ENCODE measurements around the gene CYBA. TPM values are rescaled to one million over a fixed set of nuclear protein-coding genes. Genes with fewer than 3 reads are reported as not detected.

The CYBA gene
- total and polyA plus RNA-seq, 2 of the 4 experiments (the other 2 are of a cell fraction): 65.6 to 169 TPM

- Histone ChIP-seq H4K8ac (ENCODE audit: low read depth in 2 of 2, low read length in 2 of 2) (no peak overlapping the region), H3K9ac (ENCODE audit: low read depth, low read length) (no peak overlapping the region), H3K4me1 (ENCODE audit: control insufficient read depth, insufficient read depth, low read length) (peaks cover 30% of the 10 kb centered on the region), H3K4me2 (ENCODE audit: low read depth, low read length) (no peak overlapping the region), H2AFZ (replicated peaks; ENCODE audit: low read length, poor library complexity) (no peak overlapping the region), H4K5ac (ENCODE audit: low read depth, low read length) (no peak overlapping the region), H3K27me3 (ENCODE audit: control insufficient read depth, insufficient read depth, low read length) (no peaks in the 10 kb centered on the region), H3K23ac (ENCODE audit: low read depth, low read length) (no peak overlapping the region), H3K14ac (replicated peaks; ENCODE audit: low read depth, low read length) (no peak overlapping the region), H2BK20ac (ENCODE audit: low read depth, low read length) (no peak overlapping the region), H2BK15ac (ENCODE audit: low read depth, low read length) (no peak overlapping the region), H3K56ac (ENCODE audit: extremely low read depth, insufficient read depth, low read length) (no peak overlapping the region), H3K36me3 (ENCODE audit: control insufficient read depth, insufficient read depth, low read length) (peaks cover 28% of the 10 kb centered on the region), H3K9me3 (ENCODE audit: control insufficient read depth, insufficient read depth, low read length) (no peaks in the 10 kb centered on the region), H4K20me1 (ENCODE audit: insufficient read depth, low read length) (peaks cover 81% of the 10 kb centered on the region), H3K9me1 (ENCODE audit: insufficient read depth, low read length) (peaks cover 30% of the 10 kb centered on the region), H3K27ac (ENCODE audit: insufficient read depth, low read length) (peak overlapping the region; percentile 32), H3K4ac (ENCODE audit: low read depth, low read length) (peak overlapping the region; percentile 12; the same call in 1 of the 2 replicates), H3K18ac (ENCODE audit: low read depth, low read length) (no peak overlapping the region), H2AK9ac (replicated peaks; ENCODE audit: low read depth, low read length, poor library complexity) (no peak overlapping the region), H2BK5ac (ENCODE audit: low read depth, low read length, poor library complexity, severe bottlenecking) (peak overlapping the region; percentile 30), H2AK5ac (ENCODE audit: low read depth, low read length) (no peak overlapping the region), H3K79me1 (ENCODE audit: low read depth in 1 of 2, low read length in 2 of 2) (peaks cover 5 to 76% of the 10 kb centered on the region in 2 experiments; a peak in 3 of 4 replicates), H4K91ac (ENCODE audit: insufficient read depth, low read depth, low read length) (no peak overlapping the region), H3K4me3 (ENCODE audit: insufficient read depth, low read depth, low read length) (no peak overlapping the region), H2BK120ac (ENCODE audit: low read depth, low read length) (0 out of 2 replicates have a peak overlapping the region, but pooled peaks have one; percentile 16)
- DNase-seq (no peak), ATAC-seq (ENCODE audit: low read depth) (no peak)
- dilution Hi-C loops (cut with HindIII; ENCODE audit: low sequenced_read_pairs, unreplicated experiment): no loop called here
- no TSS peak for BruUV-seq (replicated peaks)
- POLR2A ChIA-PET (ENCODE audit: unreplicated experiment): no interaction called here
- intact Hi-C loops (cut with micrococcal nuclease): no loop called here
- in situ Hi-C loops (cut with MboI; ENCODE audit: low sequenced_read_pairs): no loop called here
- CTCF ChIA-PET: no interaction called here
- 92% methylated on average over 12 of the region's 19 CpGs; no CpG with 5 or more reads in 1 of the 2 experiments for WGBS, 2 experiments (ENCODE audit: extremely low coverage in 2 of 2, insufficient read length in 1 of 2)
- TF ChIP-seq RFX5 (IDR thresholded peaks at IDR 0.05; ENCODE audit: low read depth, low read length) (no peak), MAFK (IDR thresholded peaks at IDR 0.05; ENCODE audit: low read depth, low read length) (no peak), CTCF (conservative IDR thresholded peaks at IDR 0.05; ENCODE audit: low read depth, low read length) (no peak), FOS (IDR thresholded peaks at IDR 0.05; ENCODE audit: low read depth, low read length) (no peak), ELK1 (IDR thresholded peaks at IDR 0.05; ENCODE audit: borderline replicate concordance, low read depth, low read length) (no peak), RCOR1 (IDR thresholded peaks at IDR 0.05; ENCODE audit: insufficient replicate concordance, low read length) (no peak), MXI1 (IDR thresholded peaks at IDR 0.05; ENCODE audit: borderline replicate concordance, low read depth, low read length) (no peak), POLR2A (IDR thresholded peaks at IDR 0.05; ENCODE audit: low read depth, low read length) (no peak), NFE2L2 (IDR thresholded peaks at IDR 0.05; ENCODE audit: low read depth, low read length) (no peak), CHD1 (IDR thresholded peaks at IDR 0.05; ENCODE audit: low read depth, low read length) (no peak), RAD21 (IDR thresholded peaks at IDR 0.05; ENCODE audit: low read length) (no peak), CEBPB (IDR thresholded peaks at IDR 0.05; ENCODE audit: low read depth, low read length) (no peak), USF2 (IDR thresholded peaks at IDR 0.05; ENCODE audit: low read depth, low read length) (no peak), MAZ (IDR thresholded peaks at IDR 0.05; ENCODE audit: borderline replicate concordance, low read depth, low read length) (no peak), BHLHE40 (IDR thresholded peaks at IDR 0.05; ENCODE audit: low read depth, low read length) (no peak)
These were observed 35.9 kb downstream of the CYBA start for GRCh38 chr16:88614818-88615580.

Measured in IMR-90 (cell line).